Retinal pigment epithelial cell (primary cell): Measurements from ENCODE around the gene MYBPH.

Experiments
- DNase-seq: peaks from one replicate; pipeline ENCODE4 v3.0.0-alpha.2; 2010; ENCODE audit warnings: low read depth
- H3K4me3 ChIP-seq: 2 replicates; pipeline ENCODE4 v1.5.1; 2011; ENCODE audit warnings: mild to moderate bottlenecking, low read length, control low read depth, moderate library complexity
- TF ChIP-seq, protein P1 (sequence below): conservative IDR thresholded peaks from 2 replicates; pipeline ENCODE4 v1.5.1; 2011; ENCODE audit warnings: low read depth, low read length, control low read depth, inconsistent platforms

MYBPH gene

GRCh38 chr1:203201516-203202205, 26.0 kb upstream of the MYBPH start:
- DNase-seq, result no peak
- H3K4me3 ChIP-seq, result no peak overlapping the region
- TF ChIP-seq, protein P1, sequence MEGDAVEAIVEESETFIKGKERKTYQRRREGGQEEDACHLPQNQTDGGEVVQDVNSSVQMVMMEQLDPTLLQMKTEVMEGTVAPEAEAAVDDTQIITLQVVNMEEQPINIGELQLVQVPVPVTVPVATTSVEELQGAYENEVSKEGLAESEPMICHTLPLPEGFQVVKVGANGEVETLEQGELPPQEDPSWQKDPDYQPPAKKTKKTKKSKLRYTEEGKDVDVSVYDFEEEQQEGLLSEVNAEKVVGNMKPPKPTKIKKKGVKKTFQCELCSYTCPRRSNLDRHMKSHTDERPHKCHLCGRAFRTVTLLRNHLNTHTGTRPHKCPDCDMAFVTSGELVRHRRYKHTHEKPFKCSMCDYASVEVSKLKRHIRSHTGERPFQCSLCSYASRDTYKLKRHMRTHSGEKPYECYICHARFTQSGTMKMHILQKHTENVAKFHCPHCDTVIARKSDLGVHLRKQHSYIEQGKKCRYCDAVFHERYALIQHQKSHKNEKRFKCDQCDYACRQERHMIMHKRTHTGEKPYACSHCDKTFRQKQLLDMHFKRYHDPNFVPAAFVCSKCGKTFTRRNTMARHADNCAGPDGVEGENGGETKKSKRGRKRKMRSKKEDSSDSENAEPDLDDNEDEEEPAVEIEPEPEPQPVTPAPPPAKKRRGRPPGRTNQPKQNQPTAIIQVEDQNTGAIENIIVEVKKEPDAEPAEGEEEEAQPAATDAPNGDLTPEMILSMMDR, result no peak

DNA sequence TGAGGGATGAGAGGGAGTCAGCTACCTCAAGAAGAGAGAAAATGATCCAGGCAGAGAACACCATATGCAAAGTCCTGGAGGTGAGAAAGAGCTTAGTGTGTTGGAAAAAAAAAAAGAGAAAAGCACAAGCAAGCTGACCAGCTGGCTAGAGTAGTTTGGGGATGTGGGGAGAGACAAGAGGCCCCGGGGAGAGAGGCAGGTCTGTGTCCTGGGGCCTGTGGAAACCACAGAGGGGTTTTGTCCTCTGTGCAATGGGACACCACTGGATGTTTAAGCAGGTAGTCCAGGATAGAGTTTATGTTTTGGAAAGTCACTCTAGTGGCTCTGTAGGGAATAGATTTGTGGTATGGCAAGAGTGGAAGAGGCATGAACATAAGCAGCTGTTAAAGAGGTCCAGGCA, 25.3 kb upstream of the MYBPH start:
- no peak for DNase-seq
- H3K4me3 ChIP-seq, result no peak overlapping the region
- TF ChIP-seq, protein P1, result no peak

GRCh38 chr1:203199816-203200571, 24.4 kb upstream of the MYBPH start:
- TF ChIP-seq, protein P1, result no peak
- DNase-seq, result no peak

GRCh38 chr1:203199481-203199815, 23.8 kb upstream of the MYBPH start:
- DNase-seq, result no peak
- H3K4me3 ChIP-seq, result no peak overlapping the region
- TF ChIP-seq, protein P1, result no peak

More at GRCh38 chr1:203199816-203200571, 24.4 kb upstream of the MYBPH start:
- no peak overlapping the region for H3K4me3 ChIP-seq

- H3K4me3 ChIP-seq, result no peak overlapping the region
- TF ChIP-seq, protein P1, result no peak
Observed at GRCh38 chr1:203199002-203199401, 23.4 kb upstream of the MYBPH start.

DNA sequence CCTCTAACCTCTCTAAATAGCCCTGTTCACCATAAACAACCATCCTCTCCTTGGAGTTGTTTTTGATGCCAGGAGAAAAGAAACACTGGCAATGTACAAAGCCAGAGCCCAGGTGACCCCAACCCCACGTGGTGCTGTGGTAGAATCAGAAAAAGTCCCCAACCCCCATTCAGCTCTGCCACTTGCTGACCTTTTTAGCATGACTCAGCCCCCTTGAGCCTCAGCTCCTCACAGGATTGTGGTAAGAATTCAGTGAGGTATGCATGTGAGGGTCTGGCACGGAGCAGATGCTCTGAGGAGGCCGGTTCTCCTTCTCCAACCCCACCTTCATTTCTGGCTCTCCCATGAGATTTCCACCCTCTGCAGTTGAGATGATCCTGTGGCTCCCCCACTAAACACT, 22.0 kb upstream of the MYBPH start:
- TF ChIP-seq, protein P1, result no peak
- no peak overlapping the region for H3K4me3 ChIP-seq
- DNase-seq, result peak; percentile 91

More at GRCh38 chr1:203199002-203199401, 23.4 kb upstream of the MYBPH start:
- no peak for DNase-seq

DNA sequence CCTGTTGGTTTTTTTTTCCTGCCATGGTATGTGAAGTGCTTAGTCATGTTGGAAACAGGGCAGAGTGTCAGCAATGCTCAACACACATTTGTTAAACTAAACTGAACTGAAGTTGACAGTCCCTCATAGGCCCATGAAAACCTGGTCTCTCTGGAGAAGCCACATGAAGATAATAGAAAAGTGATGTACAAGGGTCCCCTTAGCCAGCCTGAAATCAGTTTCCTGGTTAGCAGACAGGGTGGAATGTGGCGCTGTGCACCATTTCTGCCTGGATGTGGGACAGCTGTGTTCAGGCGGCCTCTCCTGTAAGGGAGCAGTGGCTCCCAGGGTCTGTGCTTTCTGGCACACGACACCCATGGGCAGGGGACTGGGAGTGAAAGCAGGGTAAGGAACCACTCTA, 20.7 kb upstream of the MYBPH start:
- TF ChIP-seq, protein P1, result peak; percentile 23
- DNase-seq, result no peak

More for the DNA sequence above, 20.7 kb upstream of the MYBPH start:
- no peak overlapping the region for H3K4me3 ChIP-seq
